RWPE1 (cell line): ENCODE results near the gene C20orf141.

Source experiments
- CTCF ChIA-PET: fragments of 350-600 bp; sonication (Branson Sonifier 250); formaldehyde crosslinking; extraction: SDS; loops from one replicate; lab custom pipeline; 2021; lab: Yijun Ruan, JAX
- POLR2A ChIA-PET: fragments of 400-600 bp; formaldehyde crosslinking; extraction: SDS; loops from one replicate; lab custom pipeline; 2020; ENCODE audit warnings: antibody characterized with exemption; ENCODE audit not compliant: low non-redundant PET; lab: Yijun Ruan, JAX
- DNase-seq: peaks from one replicate; pipeline ENCODE4 v3.0.0; 2012; ENCODE audit warnings: low spot score
- H3K27ac ChIP-seq: fragments of 450-650 bp; 2 replicates; pipeline ENCODE4 v1.5.1; 2017
- TF ChIP-seq, protein P1 (sequence below): fragments of 450-650 bp; conservative IDR thresholded peaks from 2 replicates; pipeline ENCODE4 v1.5.1; 2017; ENCODE audit warnings: low read depth, mild to moderate bottlenecking

The C20orf141 gene

DNA sequence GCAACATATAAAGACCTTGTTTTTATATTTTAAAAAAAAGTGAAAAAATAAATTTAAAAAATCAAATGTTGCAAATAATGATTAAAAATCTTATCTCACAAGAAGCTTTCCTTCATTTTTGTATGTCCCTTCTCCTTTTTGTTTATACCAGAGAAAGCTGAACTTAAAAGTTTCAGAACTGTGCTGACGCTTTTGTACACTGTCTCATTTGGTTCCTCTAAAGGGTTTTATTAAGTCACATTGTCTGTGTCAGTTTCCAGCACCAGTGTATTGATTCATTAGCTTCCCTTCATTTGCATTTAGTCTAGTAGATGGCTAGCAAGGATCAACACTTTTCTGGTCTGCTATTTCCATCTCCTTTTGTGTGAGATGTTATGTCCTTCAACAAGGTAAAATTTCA, 19.0 kb downstream of the C20orf141 start:
- H3K27ac ChIP-seq, result no peak overlapping the region
- CTCF ChIA-PET, result interaction anchor here (0.6 kb wide), 1 partner anchor 15 kb away, joined by 7 read pairs; no protein-coding TSS in a partner anchor
- TF ChIP-seq, protein P1, sequence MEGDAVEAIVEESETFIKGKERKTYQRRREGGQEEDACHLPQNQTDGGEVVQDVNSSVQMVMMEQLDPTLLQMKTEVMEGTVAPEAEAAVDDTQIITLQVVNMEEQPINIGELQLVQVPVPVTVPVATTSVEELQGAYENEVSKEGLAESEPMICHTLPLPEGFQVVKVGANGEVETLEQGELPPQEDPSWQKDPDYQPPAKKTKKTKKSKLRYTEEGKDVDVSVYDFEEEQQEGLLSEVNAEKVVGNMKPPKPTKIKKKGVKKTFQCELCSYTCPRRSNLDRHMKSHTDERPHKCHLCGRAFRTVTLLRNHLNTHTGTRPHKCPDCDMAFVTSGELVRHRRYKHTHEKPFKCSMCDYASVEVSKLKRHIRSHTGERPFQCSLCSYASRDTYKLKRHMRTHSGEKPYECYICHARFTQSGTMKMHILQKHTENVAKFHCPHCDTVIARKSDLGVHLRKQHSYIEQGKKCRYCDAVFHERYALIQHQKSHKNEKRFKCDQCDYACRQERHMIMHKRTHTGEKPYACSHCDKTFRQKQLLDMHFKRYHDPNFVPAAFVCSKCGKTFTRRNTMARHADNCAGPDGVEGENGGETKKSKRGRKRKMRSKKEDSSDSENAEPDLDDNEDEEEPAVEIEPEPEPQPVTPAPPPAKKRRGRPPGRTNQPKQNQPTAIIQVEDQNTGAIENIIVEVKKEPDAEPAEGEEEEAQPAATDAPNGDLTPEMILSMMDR, result no peak
- POLR2A ChIA-PET, result no interaction called here
- no peak for DNase-seq

DNA sequence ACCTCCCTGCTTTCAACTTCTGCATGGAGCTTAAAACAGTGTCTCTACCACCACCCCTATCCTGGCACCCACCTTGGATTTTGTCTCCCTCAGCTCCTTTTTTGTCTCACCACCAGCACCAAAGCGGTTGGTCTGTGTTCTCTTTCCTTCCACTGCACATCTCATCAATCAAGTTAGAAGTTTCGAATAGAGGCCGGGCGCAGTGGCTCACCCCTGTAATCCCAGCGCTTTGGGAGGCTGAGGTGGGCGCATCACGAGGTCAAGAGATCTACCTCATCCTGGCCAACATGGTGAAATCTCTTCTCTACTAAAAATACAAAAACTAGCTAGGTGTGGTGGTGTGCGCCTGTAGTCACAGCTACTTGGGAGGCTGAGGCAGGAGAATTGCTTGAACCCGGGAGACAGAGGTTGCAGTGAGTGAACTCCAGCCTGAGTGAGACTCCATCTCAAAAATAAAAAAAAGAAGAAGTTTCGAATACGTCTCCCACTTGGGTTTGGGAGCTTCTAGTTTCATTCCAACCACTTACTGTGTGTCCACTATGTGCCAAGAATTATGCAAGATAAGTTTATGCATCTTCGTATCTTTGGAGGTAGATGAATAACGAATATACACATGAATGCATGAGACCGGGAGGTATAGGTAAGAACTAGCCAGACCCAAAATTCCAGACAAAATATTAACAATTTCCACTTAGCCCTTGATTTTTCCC, 19.8 kb downstream of the C20orf141 start:
- DNase-seq, result no peak
- H3K27ac ChIP-seq, result no peak overlapping the region
- ChIA-PET CTCF (interaction anchor here (1.5 kb wide), 1 partner anchor 17 kb away, joined by 3 read pairs; no protein-coding TSS in a partner anchor), POLR2A (no interaction called here)
- TF ChIP-seq, protein P1, result no peak

DNA sequence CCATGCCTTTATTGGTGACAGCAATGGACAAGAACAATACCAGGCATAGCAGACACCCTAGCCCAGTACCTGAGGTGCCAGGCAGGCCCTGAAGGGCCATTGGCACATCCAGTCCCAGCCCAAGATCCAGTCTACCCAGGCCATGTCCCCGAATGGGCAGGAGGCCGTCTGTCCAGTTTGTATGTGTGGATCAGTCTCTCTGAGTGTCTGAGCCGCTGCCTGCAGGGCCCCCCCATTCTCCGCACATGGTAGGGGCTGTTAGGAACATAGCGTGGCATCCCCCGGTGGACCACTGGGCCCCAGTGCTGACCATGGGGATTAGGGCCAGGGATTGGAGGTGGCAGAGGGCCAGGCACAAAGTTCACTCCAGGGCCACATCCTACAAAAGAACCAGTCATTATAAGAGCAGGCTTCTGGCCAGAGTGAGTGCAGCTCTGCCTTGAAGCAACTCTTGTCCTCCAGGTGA, 20.6 kb downstream of the C20orf141 start:
- H3K27ac ChIP-seq, result no peak overlapping the region
- ChIA-PET CTCF (interaction anchor here (1.5 kb wide), 1 partner anchor 16 kb away, joined by 3 read pairs; no protein-coding TSS in a partner anchor), POLR2A (no interaction called here)
- TF ChIP-seq, protein P1, result no peak
- no peak for DNase-seq

DNA sequence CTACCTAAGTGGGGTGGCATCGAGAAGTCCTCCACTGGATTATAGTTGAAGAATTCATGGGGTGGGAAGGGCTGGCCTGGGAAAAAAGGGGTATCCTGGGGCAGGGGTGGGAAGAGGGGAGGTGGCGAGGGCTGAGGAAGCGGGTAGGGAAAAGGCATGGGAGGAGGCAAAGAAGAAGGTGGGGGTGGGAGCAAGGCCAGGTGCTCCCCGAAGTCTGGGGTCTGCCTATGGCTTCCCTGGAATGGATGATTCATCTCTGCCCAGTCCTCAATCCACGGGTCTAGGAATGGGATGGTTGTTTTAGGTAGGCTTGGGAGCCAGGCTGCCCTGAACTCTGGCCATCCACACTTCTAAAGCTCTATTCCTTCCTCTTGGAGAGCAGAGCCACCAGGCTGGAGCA, 21.2 kb downstream of the C20orf141 start:
- ChIA-PET CTCF (no interaction called here), POLR2A (no interaction called here)
- TF ChIP-seq, protein P1, result no peak
- DNase-seq, result no peak
- no peak overlapping the region; the same call in 1 of the 2 replicates for H3K27ac ChIP-seq

DNA sequence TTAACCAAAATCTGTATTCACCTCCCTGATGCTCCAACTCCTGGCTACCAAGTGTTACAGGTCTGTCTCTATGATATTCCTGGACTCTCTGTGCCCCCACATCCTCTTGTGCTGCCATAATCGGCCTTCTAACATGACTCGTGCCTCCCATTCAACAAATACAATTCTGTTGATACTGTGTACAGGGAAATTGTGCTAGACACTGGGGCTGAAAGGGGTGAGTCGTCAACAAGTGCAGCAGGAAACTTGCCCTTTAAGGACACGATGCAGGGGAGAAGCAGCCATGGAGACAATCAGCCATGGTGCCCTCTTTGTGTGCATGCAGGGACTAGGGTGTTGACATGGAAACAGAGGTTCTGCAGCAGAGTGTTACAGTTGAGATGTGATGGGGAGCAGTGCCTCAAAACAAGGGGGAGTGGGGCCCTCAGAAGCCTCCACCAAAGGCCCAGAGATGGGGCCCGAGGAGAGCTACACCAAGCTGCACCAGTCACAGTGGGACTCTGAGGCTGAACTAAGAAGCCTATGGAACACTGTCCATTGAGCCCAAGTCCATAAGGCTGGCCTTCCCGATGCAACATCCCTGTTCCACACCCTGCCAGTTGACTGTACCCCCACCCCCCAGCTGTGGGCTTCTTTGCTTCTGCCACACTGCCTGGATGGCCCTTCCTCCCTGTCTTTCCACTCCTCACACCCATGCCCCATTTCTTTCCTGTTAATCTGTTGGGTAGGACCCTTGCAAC, 22.6 kb downstream of the C20orf141 start:
- no peak overlapping the region for H3K27ac ChIP-seq
- CTCF ChIA-PET, result no interaction called here

More for the DNA sequence above, 22.6 kb downstream of the C20orf141 start:
- POLR2A ChIA-PET, result no interaction called here
- no peak for DNase-seq
- TF ChIP-seq, protein P1, result no peak
